ENCODE results near the gene CRYBA4. TPM values are rescaled to one million over a fixed set of nuclear protein-coding genes. Genes with fewer than 3 reads are reported as not detected.

CRYBA4 gene
- total RNA-seq, 5 donors from 2014 or later (not counting 1 experiment from before 2014, with no cell fraction given), result not detected

GRCh38 chr22:26658671-26659478 lies 37.1 kb downstream of the CRYBA4 start:
- H3K36me3 Mint-ChIP-seq, result no peaks in the 10 kb centered on the region
- peak overlapping the region; percentile 31 for H3K27ac ChIP-seq (ENCODE audit: low read length)
- WGBS (ENCODE audit: insufficient coverage), result 0% methylated on average over 12 of the region's 27 CpGs
- ChIA-PET CTCF (no interaction called here), POLR2A (no interaction called here)
- peak in 32 of 35 experiments; percentile 28 to 77 (median 50) for DNase-seq
- H3K27me3 Mint-ChIP-seq, result no peaks in the 10 kb centered on the region
- ATAC-seq (replicated peaks in 1 of 4), result peak; percentile 67 to 82 (median 80)
- H3K4me1 Mint-ChIP-seq, result peaks cover 25 to 36% (median 30%) of the 10 kb centered on the region in 3 donors
- peaks cover 7 to 31% of the 10 kb centered on the region in 2 experiments for H3K4me1 ChIP-seq (ENCODE audit: control insufficient read depth in 1 of 2, extremely low read depth in 1 of 2, insufficient read depth in 2 of 2, low read length in 2 of 2)
- no peaks in the 10 kb centered on the region for H3K9me3 Mint-ChIP-seq
- H3K4me3 ChIP-seq (ENCODE audit: control insufficient read depth in 1 of 2, extremely low read depth in 1 of 2, low read length in 1 of 2), result peak overlapping the region; percentile 62 to 67
- no peaks in the 10 kb centered on the region for H3K9me3 ChIP-seq
- peak overlapping the region; percentile 89 to 93 for H3K27ac Mint-ChIP-seq
- H3K36me3 ChIP-seq (ENCODE audit: control insufficient read depth in 2 of 2, extremely low read depth in 1 of 2, insufficient read depth in 1 of 2, low read length in 1 of 2), result peaks cover 0 to 9% of the 10 kb centered on the region in 2 donors
- H3K27me3 ChIP-seq (replicated peaks in 1 of 2; ENCODE audit: control insufficient read depth in 2 of 2, extremely low read depth in 1 of 2, insufficient read depth in 2 of 2, low read length in 1 of 2), result peaks cover 0 to 22% of the 10 kb centered on the region in 2 experiments
- peak overlapping the region; percentile 90 to 93 (median 91) for H3K4me3 Mint-ChIP-seq

- Mint-ChIP-seq H3K27ac (peak overlapping the region; percentile 5 to 44), H3K4me3 (no peak overlapping the region)
These were observed 38.6 kb downstream of the CRYBA4 start for GRCh38 chr22:26660356-26660755.

GRCh38 chr22:26660961-26661578 lies 39.3 kb downstream of the CRYBA4 start:
- Mint-ChIP-seq H3K27me3 (no peaks in the 10 kb centered on the region), H3K36me3 (peaks cover 4% of the 10 kb centered on the region), H3K9me3 (no peaks in the 10 kb centered on the region), H3K27ac (peak overlapping the region; percentile 34 to 48), H3K4me3 (no peak overlapping the region), H3K4me1 (peaks cover 37 to 56% (median 50%) of the 10 kb centered on the region in 3 donors)
- ChIA-PET POLR2A (interaction anchor here in 1 of 2 donors (0.6 kb wide), 1 partner anchor 56 kb away, joined by 5 read pairs; no protein-coding TSS in a partner anchor), CTCF (no interaction called here)
- 88% methylated on average over 5 of the region's 7 CpGs for WGBS (ENCODE audit: insufficient coverage)
- no peak overlapping the region for H3K4me3 ChIP-seq (ENCODE audit: control insufficient read depth in 1 of 2, extremely low read depth in 1 of 2, low read length in 1 of 2)
- no peaks in the 10 kb centered on the region for H3K9me3 ChIP-seq
- H3K27ac ChIP-seq (ENCODE audit: low read length), result no peak overlapping the region
- peaks cover 0 to 11% of the 10 kb centered on the region in 2 donors for H3K36me3 ChIP-seq (ENCODE audit: control insufficient read depth in 2 of 2, extremely low read depth in 1 of 2, insufficient read depth in 1 of 2, low read length in 1 of 2)
- H3K4me1 ChIP-seq (ENCODE audit: control insufficient read depth in 1 of 2, extremely low read depth in 1 of 2, insufficient read depth in 2 of 2, low read length in 2 of 2), result peaks cover 10 to 45% of the 10 kb centered on the region in 2 experiments
- peaks cover 0 to 22% of the 10 kb centered on the region in 2 experiments for H3K27me3 ChIP-seq (replicated peaks in 1 of 2; ENCODE audit: control insufficient read depth in 2 of 2, extremely low read depth in 1 of 2, insufficient read depth in 2 of 2, low read length in 1 of 2)
- DNase-seq (no peak), ATAC-seq (replicated peaks in 1 of 4) (no peak)

More at GRCh38 chr22:26660356-26660755, 38.6 kb downstream of the CRYBA4 start:
- H3K4me1 Mint-ChIP-seq, result peaks cover 32 to 49% (median 44%) of the 10 kb centered on the region in 3 donors
- no peaks in the 10 kb centered on the region for H3K9me3 Mint-ChIP-seq
- H3K9me3 ChIP-seq, result no peaks in the 10 kb centered on the region
- ATAC-seq (replicated peaks in 1 of 4) (no peak), DNase-seq (no peak)
- peaks cover 0 to 9% of the 10 kb centered on the region in 2 donors for H3K36me3 ChIP-seq (ENCODE audit: control insufficient read depth in 2 of 2, extremely low read depth in 1 of 2, insufficient read depth in 1 of 2, low read length in 1 of 2)
- peaks cover 0 to 22% of the 10 kb centered on the region in 2 experiments for H3K27me3 ChIP-seq (replicated peaks in 1 of 2; ENCODE audit: control insufficient read depth in 2 of 2, extremely low read depth in 1 of 2, insufficient read depth in 2 of 2, low read length in 1 of 2)
- POLR2A ChIA-PET, result no interaction called here
- H3K4me1 ChIP-seq (ENCODE audit: control insufficient read depth in 1 of 2, extremely low read depth in 1 of 2, insufficient read depth in 2 of 2, low read length in 2 of 2), result peaks cover 10 to 38% of the 10 kb centered on the region in 2 experiments
- H3K27me3 Mint-ChIP-seq, result no peaks in the 10 kb centered on the region
- no peak overlapping the region for H3K27ac ChIP-seq (ENCODE audit: low read length)
- WGBS (ENCODE audit: insufficient coverage), result no CpG with 5 or more reads among the region's 6 CpGs
- H3K36me3 Mint-ChIP-seq, result peaks cover 4% of the 10 kb centered on the region
- no peak overlapping the region for H3K4me3 ChIP-seq (ENCODE audit: control insufficient read depth in 1 of 2, extremely low read depth in 1 of 2, low read length in 1 of 2)
- CTCF ChIA-PET, result no interaction called here

- Mint-ChIP-seq H3K27ac (peak overlapping the region in 1 of 2 donors; percentile 25), H3K9me3 (no peaks in the 10 kb centered on the region), H3K4me1 (peaks cover 35 to 59% (median 50%) of the 10 kb centered on the region in 3 donors), H3K4me3 (no peak overlapping the region), H3K27me3 (no peaks in the 10 kb centered on the region), H3K36me3 (peaks cover 4% of the 10 kb centered on the region)
- ChIA-PET POLR2A (no interaction called here), CTCF (no interaction called here)
- no peak for DNase-seq
- H3K4me1 ChIP-seq (ENCODE audit: control insufficient read depth in 1 of 2, extremely low read depth in 1 of 2, insufficient read depth in 2 of 2, low read length in 2 of 2), result peaks cover 10 to 41% of the 10 kb centered on the region in 2 experiments
- H3K27ac ChIP-seq (ENCODE audit: low read length), result no peak overlapping the region
- whole genome bisulfite sequencing (ENCODE audit: insufficient coverage), result 100% methylated on average over 1 of the region's 2 CpGs
- no peak overlapping the region for H3K4me3 ChIP-seq (ENCODE audit: control insufficient read depth in 1 of 2, extremely low read depth in 1 of 2, low read length in 1 of 2)
- H3K9me3 ChIP-seq, result no peaks in the 10 kb centered on the region
- no peak for ATAC-seq (replicated peaks in 1 of 4)
- peaks cover 0 to 16% of the 10 kb centered on the region in 2 experiments for H3K27me3 ChIP-seq (replicated peaks in 1 of 2; ENCODE audit: control insufficient read depth in 2 of 2, extremely low read depth in 1 of 2, insufficient read depth in 2 of 2, low read length in 1 of 2)
- peaks cover 0 to 17% of the 10 kb centered on the region in 2 donors for H3K36me3 ChIP-seq (ENCODE audit: control insufficient read depth in 2 of 2, extremely low read depth in 1 of 2, insufficient read depth in 1 of 2, low read length in 1 of 2)
These were observed 40.4 kb downstream of the CRYBA4 start for GRCh38 chr22:26662160-26662559.

- peaks cover 0 to 24% of the 10 kb centered on the region in 2 donors for H3K36me3 ChIP-seq (ENCODE audit: control insufficient read depth in 2 of 2, extremely low read depth in 1 of 2, insufficient read depth in 1 of 2, low read length in 1 of 2)
- Mint-ChIP-seq H3K36me3 (peaks cover 4% of the 10 kb centered on the region), H3K4me3 (no peak overlapping the region), H3K27ac (peak overlapping the region in 1 of 2 donors; percentile 66), H3K9me3 (no peaks in the 10 kb centered on the region), H3K27me3 (no peaks in the 10 kb centered on the region), H3K4me1 (peaks cover 22 to 56% (median 41%) of the 10 kb centered on the region in 3 donors)
- 86% methylated on average over 4 of the region's 9 CpGs for WGBS (ENCODE audit: insufficient coverage)
- ChIA-PET CTCF (interaction anchor here in 1 of 2 donors (0.6 kb wide), 1 partner anchor 13 kb away, joined by 4 read pairs; no protein-coding TSS in a partner anchor), POLR2A (interaction anchor here in 1 of 2 donors (0.6 kb wide), 1 partner anchor 158 kb away, joined by 7 read pairs; no protein-coding TSS in a partner anchor)
- H3K9me3 ChIP-seq, result no peaks in the 10 kb centered on the region
- H3K4me3 ChIP-seq (ENCODE audit: control insufficient read depth in 1 of 2, extremely low read depth in 1 of 2, low read length in 1 of 2), result no peak overlapping the region
- H3K27ac ChIP-seq (ENCODE audit: low read length), result no peak overlapping the region
- peaks cover 0 to 4% of the 10 kb centered on the region in 2 experiments for H3K27me3 ChIP-seq (replicated peaks in 1 of 2; ENCODE audit: control insufficient read depth in 2 of 2, extremely low read depth in 1 of 2, insufficient read depth in 2 of 2, low read length in 1 of 2)
- peaks cover 7 to 37% of the 10 kb centered on the region in 2 experiments for H3K4me1 ChIP-seq (ENCODE audit: control insufficient read depth in 1 of 2, extremely low read depth in 1 of 2, insufficient read depth in 2 of 2, low read length in 2 of 2)
- ATAC-seq (replicated peaks in 1 of 4) (no peak), DNase-seq (no peak)
These were observed 41.7 kb downstream of the CRYBA4 start for GRCh38 chr22:26663374-26663923.

GRCh38 chr22:26665813-26666231 lies 44.1 kb downstream of the CRYBA4 start:
- H3K27me3 ChIP-seq (replicated peaks in 1 of 2; ENCODE audit: control insufficient read depth in 2 of 2, extremely low read depth in 1 of 2, insufficient read depth in 2 of 2, low read length in 1 of 2), result no peaks in the 10 kb centered on the region
- H3K27ac Mint-ChIP-seq, result peak overlapping the region; percentile 90 to 91
- no peak overlapping the region for H3K27ac ChIP-seq (ENCODE audit: low read length)
- ATAC-seq (replicated peaks in 1 of 4) (peak in 1 of 4 experiments; percentile 10), DNase-seq (no peak)
- peaks cover 34 to 67% (median 46%) of the 10 kb centered on the region in 3 donors for H3K4me1 Mint-ChIP-seq
- CTCF ChIA-PET, result interaction anchor here (0.6 to 2.2 kb wide), 8 partner anchors 8 to 301 kb away, joined by 3 to 17 read pairs (median 4); partner anchors contain the start of genes HPS4 (in 1 of the 2), SRRD (in 1 of the 2) and TFIP11 (in 1 of the 2)
- no peaks in the 10 kb centered on the region for H3K9me3 ChIP-seq
- POLR2A ChIA-PET, result no interaction called here
- H3K36me3 Mint-ChIP-seq, result peaks cover 4% of the 10 kb centered on the region
- H3K4me3 Mint-ChIP-seq, result no peak overlapping the region
- peaks cover 0 to 36% of the 10 kb centered on the region in 2 donors for H3K36me3 ChIP-seq (ENCODE audit: control insufficient read depth in 2 of 2, extremely low read depth in 1 of 2, insufficient read depth in 1 of 2, low read length in 1 of 2)
- H3K4me1 ChIP-seq (ENCODE audit: control insufficient read depth in 1 of 2, extremely low read depth in 1 of 2, insufficient read depth in 2 of 2, low read length in 2 of 2), result peaks cover 2 to 50% of the 10 kb centered on the region in 2 experiments
- WGBS (ENCODE audit: insufficient coverage), result 100% methylated on average over 2 of the region's 4 CpGs
- no peaks in the 10 kb centered on the region for H3K27me3 Mint-ChIP-seq
- no peak overlapping the region for H3K4me3 ChIP-seq (ENCODE audit: control insufficient read depth in 1 of 2, extremely low read depth in 1 of 2, low read length in 1 of 2)
- H3K9me3 Mint-ChIP-seq, result no peaks in the 10 kb centered on the region

Measured in T-cell (primary cell).